Loucy (cell line): ENCODE data around the gene FER.

Experiments
- H2AFZ ChIP-seq: fragments of 200-600 bp; sonication (generic); 2 replicates; pipeline ENCODE4 v1.6.0; 2016; ENCODE audit warnings: antibody characterized with exemption, mild to moderate bottlenecking, low read length, moderate library complexity
- H3F3A ChIP-seq: fragments of 200-600 bp; 2 replicates; pipeline ENCODE4 v1.6.0; 2016; ENCODE audit warnings: antibody characterized with exemption, low read depth, mild to moderate bottlenecking
- H3K27me3 ChIP-seq: fragments of 200-600 bp; sonication (generic); 2 replicates; pipeline ENCODE4 v1.6.1; 2014; ENCODE audit warnings: low read length, mild to moderate bottlenecking; ENCODE audit not compliant: insufficient read depth, poor library complexity, severe bottlenecking
- H3K36me3 ChIP-seq: fragments of 200-600 bp; sonication (generic); 2 replicates; pipeline ENCODE4 v1.6.1; 2016; ENCODE audit warnings: low read length; ENCODE audit not compliant: insufficient read depth
- H3K4me1 ChIP-seq: fragments of 200-600 bp; sonication (generic); 2 replicates; pipeline ENCODE4 v1.5.1; 2014; ENCODE audit warnings: low read length, mild to moderate bottlenecking; ENCODE audit not compliant: insufficient read depth, poor library complexity, severe bottlenecking
- H3K4me2 ChIP-seq: fragments of 200-600 bp; sonication (generic); 2 replicates; pipeline ENCODE4 v1.6.0; 2014; ENCODE audit warnings: antibody characterized with exemption, low read length, low read depth, mild to moderate bottlenecking; ENCODE audit not compliant: poor library complexity, severe bottlenecking
- H3K4me3 ChIP-seq: fragments of 200-600 bp; sonication (generic); 2 replicates; pipeline ENCODE4 v1.5.1; 2014; ENCODE audit warnings: low read length, mild to moderate bottlenecking, mixed read lengths; ENCODE audit not compliant: poor library complexity, severe bottlenecking
- H3K79me2 ChIP-seq: fragments of 200-600 bp; sonication (generic); 2 replicates; pipeline ENCODE4 v1.6.1; 2014; ENCODE audit warnings: low read length; ENCODE audit not compliant: insufficient read depth
- H3K9ac ChIP-seq: fragments of 200-600 bp; sonication (generic); 2 replicates; pipeline ENCODE4 v1.6.0; 2014; ENCODE audit warnings: mild to moderate bottlenecking, low read depth, low read length, moderate library complexity; ENCODE audit not compliant: poor library complexity, severe bottlenecking
- H3K9me2 ChIP-seq: fragments of 200-600 bp; sonication (generic); replicated peaks from 2 replicates; pipeline ENCODE4 v1.6.1; 2016; ENCODE audit warnings: low read depth, low read length, mixed read lengths
- H3K9me3 ChIP-seq: fragments of 200-600 bp; sonication (generic); 2 replicates; pipeline ENCODE4 v1.6.1; 2014; ENCODE audit warnings: mild to moderate bottlenecking, antibody characterized with exemption, low read length, low read depth; ENCODE audit not compliant: insufficient read depth
- H4K20me1 ChIP-seq: fragments of 200-600 bp; sonication (generic); 2 replicates; pipeline ENCODE4 v1.6.0; 2014; ENCODE audit warnings: antibody characterized with exemption, low read length, mild to moderate bottlenecking; ENCODE audit not compliant: insufficient read depth, poor library complexity, severe bottlenecking
- CTCF ChIP-seq: fragments of 200-600 bp; sonication (generic); conservative IDR thresholded peaks from 2 replicates; pipeline ENCODE4 v1.5.1; 2014; ENCODE audit warnings: mild to moderate bottlenecking, antibody characterized with exemption, low read length
- EZH2phosphoT487 ChIP-seq: fragments of 200-600 bp; IDR thresholded peaks from 2 replicates; pipeline ENCODE4 v1.6.1; 2018; ENCODE audit warnings: antibody characterized with exemption, mild to moderate bottlenecking, moderate library complexity, borderline replicate concordance

Gene FER

GRCh38 chr5:108715408-108715807, 32.3 kb upstream of the FER start:
- TF ChIP-seq EZH2phosphoT487 (no peak), CTCF (no peak)
- Histone ChIP-seq H3K4me3 (no peak overlapping the region), H3K9ac (no peak overlapping the region), H3F3A (no peaks in the 10 kb centered on the region), H3K9me3 (no peaks in the 10 kb centered on the region), H2AFZ (no peak overlapping the region), H3K9me2 (no peaks in the 10 kb centered on the region), H3K4me1 (no peaks in the 10 kb centered on the region), H3K27me3 (no peaks in the 10 kb centered on the region), H4K20me1 (no peaks in the 10 kb centered on the region), H3K79me2 (no peaks in the 10 kb centered on the region), H3K4me2 (no peak overlapping the region), H3K36me3 (no peaks in the 10 kb centered on the region)

GRCh38 chr5:108720391-108720790, 27.3 kb upstream of the FER start:
- Histone ChIP-seq H3K36me3 (no peaks in the 10 kb centered on the region), H3K4me2 (no peak overlapping the region), H3K4me3 (no peak overlapping the region), H3K9me2 (no peaks in the 10 kb centered on the region), H3K27me3 (no peaks in the 10 kb centered on the region), H3K9me3 (no peaks in the 10 kb centered on the region), H2AFZ (no peak overlapping the region), H3K4me1 (no peaks in the 10 kb centered on the region), H3K9ac (no peak overlapping the region), H4K20me1 (no peaks in the 10 kb centered on the region), H3K79me2 (no peaks in the 10 kb centered on the region), H3F3A (no peaks in the 10 kb centered on the region)
- TF ChIP-seq CTCF (no peak), EZH2phosphoT487 (no peak)

GRCh38 chr5:108726446-108727235, 21.1 kb upstream of the FER start:
- no peaks in the 10 kb centered on the region for H3K79me2 ChIP-seq
- no peak for TF ChIP-seq EZH2phosphoT487
- no peak for TF ChIP-seq CTCF
- no peaks in the 10 kb centered on the region for H3K36me3 ChIP-seq
- peaks cover 9% of the 10 kb centered on the region for H3K4me1 ChIP-seq
- H4K20me1 ChIP-seq, result no peaks in the 10 kb centered on the region
- no peaks in the 10 kb centered on the region for H3F3A ChIP-seq
- peak overlapping the region; percentile 86 for H3K4me3 ChIP-seq
- no peak overlapping the region for H2AFZ ChIP-seq
- peak overlapping the region; percentile 88 for H3K4me2 ChIP-seq
- no peak overlapping the region for H3K9ac ChIP-seq
- no peaks in the 10 kb centered on the region for H3K27me3 ChIP-seq
- no peaks in the 10 kb centered on the region for H3K9me2 ChIP-seq
- no peaks in the 10 kb centered on the region for H3K9me3 ChIP-seq
